Fibroblast of pulmonary artery (primary cell): ENCODE data around the gene RNF112.

ENCODE experiments used
- DNase-seq: peaks from one replicate; pipeline ENCODE4 v3.0.0-alpha.2; 2010; ENCODE audit warnings: low read depth
- H3K4me3 ChIP-seq: replicated peaks from 2 replicates; pipeline ENCODE4 v1.5.1; 2011; ENCODE audit warnings: low read depth, mild to moderate bottlenecking, control low read depth, low read length, moderate library complexity
- CTCF ChIP-seq: IDR thresholded peaks from 2 replicates; pipeline ENCODE4 v1.5.1; 2011; ENCODE audit warnings: mild to moderate bottlenecking, control low read depth, low read length, inconsistent platforms; ENCODE audit errors: missing control alignments

The RNF112 gene

GRCh38 chr17:19399750-19400450 is 11.1 kb upstream of the RNF112 start:
- no peak for TF ChIP-seq CTCF
- DNase-seq, result no peak
- no peak overlapping the region for H3K4me3 ChIP-seq

- DNase-seq, result no peak
- no peak overlapping the region for H3K4me3 ChIP-seq
- TF ChIP-seq CTCF, result no peak
These were observed 9.6 kb upstream of the RNF112 start for GRCh38 chr17:19401321-19402010.

- TF ChIP-seq CTCF, result no peak
- H3K4me3 ChIP-seq, result no peak overlapping the region
- DNase-seq, result no peak
These were observed 8.9 kb upstream of the RNF112 start for GRCh38 chr17:19402171-19402570.

- no peak for DNase-seq
- no peak overlapping the region for H3K4me3 ChIP-seq
- TF ChIP-seq CTCF, result no peak
These were observed 8.0 kb upstream of the RNF112 start for GRCh38 chr17:19403021-19403420.

- no peak for TF ChIP-seq CTCF
These were observed 6.8 kb upstream of the RNF112 start for GRCh38 chr17:19404264-19404663.

GRCh38 chr17:19405114-19405513 is 5.9 kb upstream of the RNF112 start:
- no peak for TF ChIP-seq CTCF
- no peak overlapping the region for H3K4me3 ChIP-seq
- DNase-seq, result no peak

More at GRCh38 chr17:19404264-19404663, 6.8 kb upstream of the RNF112 start:
- DNase-seq, result no peak
- no peak overlapping the region for H3K4me3 ChIP-seq
